OCI-LY1 (cell line): Measurements from ENCODE around the gene SLC35F4.

Experiments used
- EZH2 ChIP-seq: fragments of 200-600 bp; sonication (generic), shearing (Covaris generic); IDR thresholded peaks from 2 replicates; pipeline ENCODE4 v1.8.0; 2017; ENCODE audit warnings: borderline replicate concordance, mixed run types, mild to moderate bottlenecking, antibody characterized with exemption, low read length, moderate library complexity, mixed read lengths
- TF ChIP-seq, protein P1 (sequence below): fragments of 200-600 bp; sonication (generic), shearing (Covaris generic); IDR thresholded peaks from 2 replicates; pipeline ENCODE4 v1.5.1; 2017; ENCODE audit warnings: mild to moderate bottlenecking, antibody characterized with exemption, low read length, moderate library complexity, mixed read lengths

- TF ChIP-seq EZH2: no peak
- TF ChIP-seq, protein P1, sequence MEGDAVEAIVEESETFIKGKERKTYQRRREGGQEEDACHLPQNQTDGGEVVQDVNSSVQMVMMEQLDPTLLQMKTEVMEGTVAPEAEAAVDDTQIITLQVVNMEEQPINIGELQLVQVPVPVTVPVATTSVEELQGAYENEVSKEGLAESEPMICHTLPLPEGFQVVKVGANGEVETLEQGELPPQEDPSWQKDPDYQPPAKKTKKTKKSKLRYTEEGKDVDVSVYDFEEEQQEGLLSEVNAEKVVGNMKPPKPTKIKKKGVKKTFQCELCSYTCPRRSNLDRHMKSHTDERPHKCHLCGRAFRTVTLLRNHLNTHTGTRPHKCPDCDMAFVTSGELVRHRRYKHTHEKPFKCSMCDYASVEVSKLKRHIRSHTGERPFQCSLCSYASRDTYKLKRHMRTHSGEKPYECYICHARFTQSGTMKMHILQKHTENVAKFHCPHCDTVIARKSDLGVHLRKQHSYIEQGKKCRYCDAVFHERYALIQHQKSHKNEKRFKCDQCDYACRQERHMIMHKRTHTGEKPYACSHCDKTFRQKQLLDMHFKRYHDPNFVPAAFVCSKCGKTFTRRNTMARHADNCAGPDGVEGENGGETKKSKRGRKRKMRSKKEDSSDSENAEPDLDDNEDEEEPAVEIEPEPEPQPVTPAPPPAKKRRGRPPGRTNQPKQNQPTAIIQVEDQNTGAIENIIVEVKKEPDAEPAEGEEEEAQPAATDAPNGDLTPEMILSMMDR: no peak
Measured at GRCh38 chr14:57583396-57583795, 282.5 kb downstream of the SLC35F4 start.
